ENCODE measurements around the gene COPS4.

DNA sequence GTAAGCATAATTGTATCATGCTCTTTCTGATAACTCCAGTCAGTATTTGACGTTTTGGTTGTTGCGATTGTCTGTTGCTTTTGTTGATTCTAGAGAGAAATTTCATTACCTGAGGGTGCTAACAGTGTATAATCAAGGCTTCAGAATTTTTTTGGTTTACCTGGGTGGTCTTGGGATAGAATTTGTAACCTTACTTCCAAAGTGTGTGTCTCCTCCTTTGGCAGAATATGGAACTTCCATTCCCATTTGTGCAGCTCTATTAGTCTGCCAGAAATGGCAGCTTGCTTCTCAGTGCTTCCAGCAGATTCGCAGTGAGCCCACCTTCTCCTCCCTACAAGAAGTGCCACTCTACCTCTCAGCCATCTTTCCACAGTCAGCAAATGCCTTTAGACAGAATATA, 5.3 kb downstream of the COPS4 start:
- no peak for TF ChIP-seq FOXK2 (IDR thresholded peaks at IDR 0.05)
- TF ChIP-seq FOXM1 (IDR thresholded peaks at IDR 0.05; ENCODE audit: borderline replicate concordance), result no peak
- TF ChIP-seq BHLHE40 (IDR thresholded peaks at IDR 0.05; ENCODE audit: borderline replicate concordance), result no peak
- TF ChIP-seq NFRKB (IDR thresholded peaks at IDR 0.05), result no peak
- no peak for TF ChIP-seq SP1 (IDR thresholded peaks at IDR 0.05)
- TF ChIP-seq SUZ12 (IDR thresholded peaks at IDR 0.05), result no peak
- TF ChIP-seq L3MBTL2 (conservative IDR thresholded peaks at IDR 0.05), result no peak
- TF ChIP-seq CTBP1 (IDR thresholded peaks at IDR 0.05; ENCODE audit: borderline replicate concordance), result no peak
- no peak for TF ChIP-seq HDGF (IDR thresholded peaks at IDR 0.05; ENCODE audit: borderline replicate concordance)
